GM21737 (cell line): ENCODE data around the gene NIPA2.

ENCODE experiments used
- ATAC-seq: cut with Tn5 transposase; IDR thresholded peaks from one replicate; pipeline ENCODE4 v1.9.1; 2021; ENCODE audit warnings: mild to moderate bottlenecking, moderate library complexity; ENCODE audit not compliant: unreplicated experiment

The NIPA2 gene

DNA sequence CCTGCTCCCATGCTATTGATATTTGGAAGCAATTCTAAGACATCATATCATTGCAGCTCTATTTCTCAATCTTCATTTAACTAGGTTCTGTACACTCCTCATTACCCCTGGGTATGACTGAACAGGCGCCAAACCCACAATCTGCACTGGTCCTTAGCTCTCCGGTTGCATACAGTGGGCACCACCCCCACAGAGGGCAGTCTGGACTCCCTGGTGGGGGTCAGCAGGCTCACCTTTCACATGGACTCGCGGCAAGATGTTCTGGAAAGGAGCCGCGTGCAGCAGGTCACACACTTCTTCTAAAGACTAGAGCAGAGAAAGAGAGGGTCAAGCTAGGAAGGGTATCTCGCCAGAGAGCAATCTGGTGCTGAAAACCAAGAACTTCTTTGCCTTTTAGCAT lies 36.5 kb downstream of the NIPA2 start:
- no peak for ATAC-seq

DNA sequence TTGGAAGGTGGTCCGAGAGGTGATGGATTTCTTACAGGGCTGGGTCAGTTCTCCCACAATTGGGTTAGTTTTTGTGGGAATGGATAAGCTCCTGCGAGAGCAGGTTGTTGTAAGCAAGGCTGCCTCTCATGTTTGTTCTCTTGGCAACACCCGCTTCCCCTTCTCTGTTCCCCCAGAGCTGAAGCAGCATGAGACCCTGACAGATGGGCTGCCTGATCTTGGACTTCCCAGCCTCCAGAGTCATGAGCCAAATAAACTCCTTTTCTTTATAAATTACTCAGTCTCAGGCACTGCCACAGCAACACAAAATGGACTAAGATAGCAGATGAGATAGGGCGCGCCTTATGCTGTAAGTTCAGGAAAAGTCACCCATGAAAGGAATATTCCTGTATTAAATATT lies 38.7 kb downstream of the NIPA2 start:
- ATAC-seq: no peak

DNA sequence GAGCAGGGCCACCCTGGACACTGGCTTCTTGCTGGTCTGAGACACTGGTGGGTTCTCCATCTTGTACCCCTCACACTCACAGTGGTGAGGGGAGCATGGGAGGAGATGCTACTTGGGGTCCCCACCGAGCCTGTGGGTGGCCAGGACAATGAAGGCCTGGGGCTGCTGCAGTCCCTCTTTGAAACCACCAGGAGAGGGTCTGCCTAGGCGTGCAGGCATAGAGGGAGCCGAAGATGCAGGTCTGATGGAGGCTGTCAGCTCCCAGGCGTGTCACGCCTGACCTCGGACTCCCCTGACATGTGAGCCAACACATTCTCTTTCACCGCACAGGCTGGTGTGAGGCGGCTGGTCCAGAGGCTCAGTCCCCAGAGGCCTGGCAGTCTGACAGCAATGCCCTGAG lies 39.1 kb downstream of the NIPA2 start:
- no peak for ATAC-seq

DNA sequence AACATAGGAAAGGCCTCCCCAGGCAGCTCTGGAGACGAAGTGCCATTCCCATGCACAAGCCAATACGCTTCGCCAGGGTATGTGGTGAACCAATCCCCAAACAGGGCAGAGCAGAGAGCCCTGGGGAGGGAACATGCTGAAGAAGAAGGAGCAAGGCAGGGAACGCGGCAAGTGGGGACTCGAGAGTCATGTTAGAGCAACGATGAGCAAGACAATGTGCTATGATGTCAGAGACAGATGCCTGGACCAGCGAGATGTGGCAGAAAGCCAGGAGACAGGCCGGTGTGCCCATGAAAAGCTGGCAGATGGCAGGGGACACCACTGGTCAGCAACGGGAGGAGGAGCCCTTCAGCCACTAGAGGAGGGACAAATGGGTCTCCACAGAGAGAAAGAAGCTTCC lies 39.6 kb downstream of the NIPA2 start:
- ATAC-seq: no peak

DNA sequence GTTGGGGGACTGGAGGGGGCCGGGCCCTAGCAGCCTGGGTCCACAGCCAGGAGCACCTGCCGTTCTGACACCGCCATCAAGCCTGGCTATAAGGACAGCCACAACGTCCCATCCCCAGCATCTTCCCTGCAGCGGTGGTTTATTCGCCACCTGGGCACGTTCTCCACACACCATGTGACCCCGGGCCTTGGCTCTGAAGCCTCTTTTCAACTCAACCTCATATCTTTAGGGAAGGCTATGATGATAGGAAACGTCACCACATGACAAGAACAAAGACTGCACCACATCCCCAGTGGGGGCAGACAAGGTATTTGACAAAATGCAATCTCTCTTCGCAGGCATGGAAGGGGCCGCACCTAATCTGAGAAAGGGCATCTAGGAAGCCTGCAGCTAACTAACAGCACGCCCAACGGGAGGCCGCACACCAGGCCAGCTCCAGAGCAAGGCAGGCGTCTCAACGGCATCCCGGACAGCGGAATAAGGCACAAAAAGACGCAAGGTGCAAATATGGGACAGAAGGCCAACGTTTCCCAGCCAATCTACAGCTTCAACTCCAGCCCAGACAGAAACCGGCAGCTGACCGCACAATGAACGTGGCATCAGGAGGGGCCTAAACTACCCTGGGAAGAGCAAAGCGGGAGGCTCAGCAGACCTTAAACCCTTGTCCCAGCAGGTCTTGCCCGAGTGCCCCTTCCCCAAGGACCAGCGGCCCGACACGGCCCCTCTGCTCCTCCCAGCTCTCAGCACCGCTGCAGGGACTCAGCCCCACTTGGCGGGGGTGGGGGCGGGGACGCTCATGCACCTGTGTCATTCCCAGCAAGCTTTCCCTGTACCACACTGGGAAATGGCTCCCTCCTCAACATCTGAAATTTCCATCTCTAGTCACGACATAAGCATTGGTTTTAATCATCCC lies 41.9 kb downstream of the NIPA2 start:
- no peak for ATAC-seq

DNA sequence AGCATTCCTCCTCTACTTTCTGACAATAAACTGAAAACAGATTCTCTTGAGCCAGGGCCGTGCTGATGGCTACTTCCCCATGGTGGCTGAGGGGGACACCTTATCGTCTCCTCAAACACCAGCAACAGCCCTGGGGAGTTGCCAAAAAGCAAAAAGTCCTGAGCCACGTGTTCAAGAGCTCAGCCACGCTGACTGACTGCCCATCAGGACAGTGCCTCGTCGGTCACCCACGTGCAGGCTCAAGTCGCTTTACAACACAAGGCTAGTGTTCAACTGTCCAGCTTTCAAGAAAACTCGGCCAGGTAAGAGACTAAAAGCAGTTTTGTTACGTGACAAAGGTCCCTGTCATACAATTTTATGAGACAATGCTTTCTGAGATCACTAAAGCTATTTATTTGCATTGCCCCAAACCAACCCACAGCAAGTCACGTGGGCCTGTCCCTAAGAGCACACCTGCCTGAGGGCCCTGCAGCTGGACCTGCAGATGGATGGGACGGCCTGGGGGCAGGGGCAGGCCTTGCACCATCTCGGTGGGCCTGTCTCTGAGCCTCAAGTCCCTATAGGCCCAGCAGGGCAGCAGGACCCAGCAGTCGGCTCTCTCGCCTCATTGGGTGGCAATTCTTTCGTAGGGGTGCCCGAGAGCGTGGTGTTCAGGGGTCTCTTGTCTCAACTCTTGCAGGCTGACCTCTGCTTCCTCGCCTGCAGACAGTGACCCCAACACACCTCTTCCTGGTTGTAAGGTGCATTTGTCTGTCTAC lies 42.7 kb downstream of the NIPA2 start:
- no peak for ATAC-seq

DNA sequence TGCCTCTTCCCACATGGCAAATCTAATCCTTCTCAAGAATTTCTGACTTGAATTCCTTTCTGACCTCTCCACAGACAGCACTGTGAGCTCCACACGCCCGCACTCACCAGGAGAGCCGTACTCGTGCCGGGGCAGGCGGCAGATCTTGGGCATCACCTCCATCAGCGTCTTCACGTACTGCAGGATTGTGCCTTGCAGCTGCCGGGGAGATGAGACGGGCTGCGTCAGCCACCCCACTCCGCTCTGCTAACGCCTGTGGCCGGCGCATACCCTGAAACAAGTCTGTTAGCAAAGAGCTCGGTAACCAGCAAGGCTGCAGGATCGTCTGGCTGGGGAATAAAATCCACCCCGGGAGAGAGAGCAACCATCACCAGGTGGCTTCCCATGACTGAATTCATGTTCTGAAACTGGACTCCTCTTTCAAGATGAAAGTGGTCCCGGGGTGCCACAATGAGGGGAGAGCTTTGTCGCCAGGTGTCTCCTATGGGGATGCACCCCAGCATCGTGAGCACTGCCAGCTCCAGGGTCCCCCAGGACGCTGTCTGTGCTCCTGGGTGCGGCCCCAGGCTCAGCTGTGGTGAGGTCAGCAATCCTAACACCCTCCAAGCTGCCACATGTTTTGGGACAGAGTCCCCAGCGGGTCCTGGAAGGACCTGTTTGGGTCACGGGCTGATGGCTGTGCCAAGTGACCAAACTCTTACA lies 43.4 kb downstream of the NIPA2 start:
- ATAC-seq: no peak

DNA sequence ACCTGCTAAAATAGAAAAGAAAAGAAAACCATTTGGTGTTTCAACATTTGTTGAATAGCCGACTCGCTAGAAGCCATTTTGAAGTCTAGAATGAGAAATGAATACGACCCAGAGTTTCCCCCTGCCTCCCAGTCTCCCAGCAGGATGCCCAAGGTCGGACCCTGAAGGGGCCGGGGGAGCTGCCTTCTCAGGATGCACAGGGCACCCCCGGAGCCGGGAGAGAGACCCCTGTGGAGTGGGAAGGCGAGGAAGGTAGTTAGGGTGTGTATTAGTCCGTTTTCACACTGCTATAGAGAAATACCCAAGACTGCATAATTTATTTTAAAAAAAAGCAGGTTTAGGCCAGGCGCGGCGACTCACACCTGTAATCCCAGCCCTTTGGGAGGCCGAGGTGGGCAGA lies 44.7 kb downstream of the NIPA2 start:
- no peak for ATAC-seq

DNA sequence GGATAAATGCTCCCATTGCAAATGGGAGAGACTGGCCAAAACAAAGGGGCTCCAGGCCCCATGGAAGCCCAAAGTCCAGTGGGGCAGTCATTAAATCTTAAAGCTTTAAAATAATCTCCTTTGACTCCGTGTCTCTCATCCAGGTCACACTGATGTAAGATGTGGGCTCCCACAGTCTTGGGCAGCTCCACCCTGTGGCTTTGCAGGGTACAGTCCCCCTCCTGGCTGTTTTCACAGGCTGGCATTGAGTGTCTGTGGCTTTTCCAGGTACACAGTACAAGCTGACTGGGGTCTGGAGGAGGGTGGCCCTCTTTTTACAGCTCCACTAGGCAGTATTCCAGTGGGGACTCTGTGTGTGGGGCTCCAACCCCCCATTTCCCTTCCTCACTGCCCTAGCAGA lies 45.9 kb downstream of the NIPA2 start:
- ATAC-seq: no peak

DNA sequence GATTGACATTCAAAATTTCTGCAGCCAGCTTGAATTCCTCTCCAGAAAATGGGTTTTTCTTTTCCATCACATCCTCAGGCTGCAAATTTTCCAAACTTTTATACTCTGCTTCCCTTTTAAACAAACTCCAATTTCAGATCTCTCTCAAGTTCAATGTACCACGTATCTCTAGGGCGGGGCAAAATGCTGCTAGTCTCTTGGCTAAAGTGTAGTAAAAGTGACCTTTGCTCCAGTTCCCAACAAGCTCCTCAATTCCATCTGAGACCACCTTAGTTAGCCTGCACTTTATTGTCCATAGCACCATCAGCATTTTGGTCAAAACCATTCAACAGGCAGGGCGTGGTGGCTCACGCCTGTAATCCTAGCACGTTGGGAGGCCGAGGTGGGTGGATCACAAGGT lies 46.7 kb downstream of the NIPA2 start:
- no peak for ATAC-seq

DNA sequence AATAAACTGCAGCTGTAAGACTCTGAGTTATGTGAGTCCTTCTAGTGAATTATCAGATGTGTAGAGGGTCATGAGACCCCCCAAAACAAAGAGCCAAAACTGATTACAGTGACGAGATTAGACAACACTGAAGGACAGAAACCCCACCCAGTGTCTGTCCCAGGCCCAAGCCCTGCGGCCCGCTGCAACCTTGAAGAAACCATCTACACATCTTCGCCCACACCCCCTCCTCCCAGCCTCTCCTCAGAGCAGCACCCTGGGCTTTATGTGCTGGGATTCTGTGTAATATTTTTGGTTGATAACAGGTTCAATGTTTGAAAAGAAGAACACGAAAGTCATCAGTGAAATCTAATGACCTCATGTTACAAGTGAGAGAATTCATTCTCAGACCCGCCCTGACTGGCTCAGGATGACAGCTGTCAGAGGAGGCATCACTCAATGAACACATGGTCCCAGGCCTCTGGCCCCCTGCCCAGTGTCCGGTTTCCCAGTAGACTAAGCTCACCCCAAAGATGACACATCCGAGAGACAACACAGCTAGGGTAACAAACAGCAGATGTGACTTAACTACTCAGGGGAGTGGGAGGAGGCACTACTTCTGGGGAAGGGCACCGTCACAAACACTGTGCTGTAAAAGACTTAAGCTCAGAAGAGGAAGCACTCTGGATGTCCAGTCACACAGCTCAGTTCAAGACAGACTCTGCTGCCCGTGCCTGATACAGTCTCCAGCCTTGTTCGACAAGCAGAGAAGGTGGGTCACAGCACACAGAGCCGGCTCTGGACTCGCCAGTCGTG lies 48.9 kb downstream of the NIPA2 start:
- ATAC-seq: no peak

DNA sequence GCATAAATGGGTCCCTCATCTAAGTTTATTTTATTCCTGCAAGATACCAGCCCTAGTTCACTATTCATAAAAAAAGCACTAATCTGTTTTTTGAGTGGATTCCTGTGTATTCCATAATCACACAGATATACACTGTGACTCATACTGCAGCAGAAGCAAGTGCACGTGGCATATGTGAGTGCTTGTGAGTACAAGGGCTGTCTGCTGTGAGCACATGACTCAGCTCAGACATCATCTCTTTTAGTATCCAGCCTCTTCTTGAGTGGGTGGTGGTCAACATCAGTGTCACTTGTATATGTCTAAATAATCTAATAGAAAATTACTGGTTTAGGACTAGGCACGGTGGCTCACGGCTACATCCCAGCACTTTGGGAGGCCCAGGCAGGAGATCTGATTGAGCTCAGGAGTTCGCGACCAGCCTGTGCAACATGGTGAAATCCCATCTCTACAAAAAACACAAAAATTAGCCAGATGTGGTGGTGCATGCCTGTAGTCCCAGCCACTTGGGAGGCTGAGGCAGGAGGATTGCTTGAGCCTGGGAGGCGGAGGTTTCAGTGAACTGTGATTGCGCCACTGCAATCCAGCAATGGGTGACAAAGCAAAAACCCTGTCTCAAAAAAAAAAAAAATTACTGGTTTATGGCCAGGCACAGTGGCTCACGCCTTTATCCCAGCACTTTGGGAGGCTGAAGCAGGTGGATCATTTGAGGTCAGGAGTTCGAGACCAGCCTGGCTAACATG lies 49.8 kb downstream of the NIPA2 start:
- no peak for ATAC-seq

DNA sequence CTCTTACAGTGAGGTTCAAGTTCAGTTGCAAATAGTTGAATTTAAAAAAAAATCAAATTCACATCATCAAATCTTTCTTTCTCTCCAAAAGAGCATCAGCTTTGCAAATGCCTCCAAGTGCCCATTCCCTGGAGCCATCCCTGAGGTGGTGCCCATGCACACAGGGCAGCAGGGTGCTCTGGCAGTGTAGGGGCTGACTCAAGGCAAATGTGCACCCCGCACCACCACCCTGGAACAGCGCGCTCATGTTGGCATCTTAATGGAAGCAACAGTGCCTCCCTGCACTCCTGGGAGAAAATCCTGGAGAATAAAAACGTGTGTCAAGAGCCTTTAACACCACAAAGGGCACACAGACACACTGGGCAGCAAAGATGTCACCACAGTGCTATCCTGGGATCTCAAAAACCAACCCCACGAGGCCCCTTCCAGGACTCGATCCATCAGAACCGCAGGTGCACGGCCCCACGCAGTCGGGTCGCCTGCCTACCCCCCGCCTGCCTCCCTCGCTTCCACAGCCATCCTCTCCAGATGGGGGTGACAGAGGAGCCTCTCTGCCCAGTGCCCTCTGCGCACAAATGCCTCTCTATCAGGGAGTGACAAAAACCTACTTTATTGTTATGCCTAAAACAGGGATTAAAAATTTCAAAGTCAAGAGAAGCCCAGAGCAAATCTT lies 50.8 kb downstream of the NIPA2 start:
- ATAC-seq: no peak

DNA sequence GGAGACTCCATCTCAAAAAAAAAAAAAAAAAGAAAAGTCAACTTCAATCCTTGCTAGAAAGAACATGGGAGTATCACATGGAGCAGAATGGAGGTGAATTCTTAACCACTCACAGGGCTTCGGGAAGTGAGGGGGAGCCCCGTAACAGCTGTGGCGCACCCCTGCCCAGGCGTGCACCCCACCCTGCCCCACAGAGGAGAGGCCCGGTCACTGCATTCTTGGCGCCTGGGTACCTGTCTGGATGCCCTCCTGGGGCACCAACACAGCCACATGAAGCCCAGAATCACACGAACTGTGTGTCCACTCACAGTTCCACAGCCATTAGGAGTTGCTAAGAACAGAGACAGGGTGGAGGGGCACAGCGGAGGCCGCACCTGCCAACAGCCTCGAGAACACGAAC lies 51.8 kb downstream of the NIPA2 start:
- ATAC-seq: no peak

DNA sequence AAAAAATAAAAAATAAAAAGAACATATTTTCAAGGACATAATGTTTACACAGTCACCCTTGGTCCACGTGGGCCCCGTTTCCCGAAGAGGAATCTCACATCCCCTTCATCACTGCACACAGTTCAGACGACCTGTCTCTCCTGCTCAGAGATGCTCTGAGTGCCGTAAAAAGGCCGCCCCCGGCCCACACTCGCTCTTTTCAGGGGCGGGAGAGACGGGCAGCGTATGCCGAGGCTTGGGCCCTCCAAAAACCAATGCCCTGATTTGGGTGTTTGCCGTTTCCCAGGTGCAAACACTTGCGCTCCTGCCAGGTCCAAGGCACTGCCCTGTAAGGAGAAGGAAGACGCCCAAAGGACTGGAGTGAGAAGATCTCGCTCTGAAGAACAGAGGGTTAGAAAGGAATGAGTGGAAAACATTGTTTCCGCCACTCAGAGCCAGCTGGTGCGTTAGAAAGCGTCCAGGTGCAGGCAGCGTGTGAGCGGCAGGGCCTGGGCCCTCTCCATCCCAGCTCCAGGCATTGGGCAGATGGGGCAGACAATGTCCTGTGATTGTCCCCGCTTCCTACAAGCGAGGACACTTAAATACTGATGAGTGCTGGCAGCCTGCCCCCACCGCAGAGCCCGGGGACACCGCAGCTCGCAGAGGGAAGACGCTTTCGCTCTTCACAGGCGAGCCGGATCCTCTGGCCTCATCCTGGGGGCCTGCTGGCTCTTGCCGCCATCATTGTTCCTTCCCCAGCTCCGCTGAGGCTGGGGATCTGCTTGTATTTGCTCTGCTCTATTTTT lies 53.2 kb downstream of the NIPA2 start:
- no peak for ATAC-seq

DNA sequence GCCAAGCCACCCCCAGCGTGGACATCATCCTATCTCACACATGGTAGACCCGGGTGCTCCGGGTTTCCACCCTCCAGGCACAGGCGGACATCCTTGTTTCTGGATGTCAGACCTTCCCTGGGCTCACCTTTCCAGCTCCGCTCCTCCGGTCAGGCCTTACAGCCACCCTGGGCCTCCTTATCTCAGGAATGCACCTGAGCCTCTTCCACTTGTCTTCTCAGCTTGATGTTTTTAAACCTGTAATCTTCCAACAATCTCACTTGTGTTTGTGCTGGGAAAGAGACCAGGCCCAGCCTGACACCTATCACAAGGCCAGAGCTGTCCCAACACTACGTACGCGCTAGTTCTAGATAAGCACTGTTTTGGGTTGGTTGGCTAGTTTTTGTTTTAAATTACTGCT lies 53.9 kb downstream of the NIPA2 start:
- no peak for ATAC-seq

DNA sequence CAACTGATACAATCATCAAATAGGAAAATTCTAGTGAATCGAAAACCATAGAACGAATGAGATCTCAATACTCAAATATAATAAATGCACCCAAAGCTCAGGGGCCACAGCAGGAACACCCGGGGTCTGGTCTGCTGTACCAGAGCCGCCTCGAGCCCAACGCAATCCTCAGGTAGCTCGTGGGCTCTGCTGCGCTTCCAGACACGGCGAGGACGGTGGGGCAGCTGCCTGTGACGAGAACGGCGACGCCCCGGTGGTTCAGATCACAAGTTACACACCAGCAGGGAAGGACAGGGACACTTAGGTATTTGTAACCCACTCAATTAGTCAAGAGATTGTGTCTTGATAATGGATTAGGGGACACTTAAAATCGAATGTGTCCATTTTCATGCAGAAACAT lies 54.6 kb downstream of the NIPA2 start:
- ATAC-seq: no peak

DNA sequence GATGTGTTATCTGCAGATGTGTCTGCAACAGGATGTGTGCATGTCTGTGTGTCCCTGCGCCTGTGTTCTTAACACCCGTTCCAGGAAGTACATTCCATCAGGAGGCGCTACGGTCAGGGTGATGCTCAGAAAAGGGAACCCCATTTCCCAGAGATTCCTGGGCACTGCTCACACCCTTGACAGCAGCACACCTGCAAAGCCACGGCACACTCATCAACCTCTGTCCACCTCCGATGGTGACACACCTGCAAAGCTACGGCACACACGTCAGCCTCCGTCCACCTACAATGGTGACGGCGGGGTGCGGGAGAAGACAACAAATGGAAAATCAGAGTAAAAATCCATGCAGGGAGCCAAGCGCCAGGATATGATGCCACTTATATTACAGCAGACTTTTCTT lies 55.4 kb downstream of the NIPA2 start:
- ATAC-seq: no peak
